Limb (tissue), 2 donors: Measurements from ENCODE around the gene MSLN.

ENCODE experiments used
- DNase-seq, 2 donors: peaks; one replicate each; pipeline ENCODE4 v3.0.0-alpha.2; 2016; ENCODE audit errors: extremely low spot score in 2 of 2

The MSLN gene

DNA sequence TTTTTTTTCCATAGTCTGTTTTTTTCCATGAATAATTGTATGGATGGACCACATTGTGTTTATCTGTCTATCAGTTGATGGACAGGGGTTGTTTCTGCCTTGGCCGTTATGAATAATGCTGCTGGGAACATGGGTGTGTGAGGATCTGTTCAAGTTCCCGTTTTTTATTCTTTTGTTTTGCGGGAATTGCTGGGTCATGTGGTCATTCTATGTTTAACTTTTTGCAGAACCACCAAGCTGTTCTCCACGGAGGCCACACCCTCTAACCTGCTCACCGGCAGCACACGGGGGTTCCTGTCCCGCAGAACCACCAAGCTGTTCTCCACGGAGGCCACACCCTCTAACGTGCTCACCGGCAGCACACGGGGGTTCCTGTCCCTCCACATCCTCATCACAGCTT lies 5.9 kb upstream of the MSLN start:
- DNase-seq = no peak

DNA sequence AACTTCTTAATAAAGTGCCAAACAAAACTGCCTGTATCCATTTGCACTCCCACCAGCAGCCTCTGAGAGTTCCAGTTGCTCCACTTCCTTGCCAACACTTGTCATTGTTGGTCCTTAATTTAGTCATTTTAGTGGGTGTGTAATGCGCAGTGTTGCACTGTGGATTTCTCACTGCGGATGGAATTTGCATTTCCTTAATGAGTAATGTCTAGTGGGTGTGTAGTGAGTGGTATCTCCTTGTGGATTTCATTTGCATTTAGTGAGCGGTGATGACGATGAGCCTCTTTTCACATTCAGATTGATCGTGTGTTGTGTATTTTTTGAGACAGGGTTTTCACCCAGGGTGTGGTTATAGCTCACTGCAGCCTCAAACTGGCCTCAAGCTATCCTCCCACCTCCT lies 4.1 kb upstream of the MSLN start:
- no peak for DNase-seq

DNA sequence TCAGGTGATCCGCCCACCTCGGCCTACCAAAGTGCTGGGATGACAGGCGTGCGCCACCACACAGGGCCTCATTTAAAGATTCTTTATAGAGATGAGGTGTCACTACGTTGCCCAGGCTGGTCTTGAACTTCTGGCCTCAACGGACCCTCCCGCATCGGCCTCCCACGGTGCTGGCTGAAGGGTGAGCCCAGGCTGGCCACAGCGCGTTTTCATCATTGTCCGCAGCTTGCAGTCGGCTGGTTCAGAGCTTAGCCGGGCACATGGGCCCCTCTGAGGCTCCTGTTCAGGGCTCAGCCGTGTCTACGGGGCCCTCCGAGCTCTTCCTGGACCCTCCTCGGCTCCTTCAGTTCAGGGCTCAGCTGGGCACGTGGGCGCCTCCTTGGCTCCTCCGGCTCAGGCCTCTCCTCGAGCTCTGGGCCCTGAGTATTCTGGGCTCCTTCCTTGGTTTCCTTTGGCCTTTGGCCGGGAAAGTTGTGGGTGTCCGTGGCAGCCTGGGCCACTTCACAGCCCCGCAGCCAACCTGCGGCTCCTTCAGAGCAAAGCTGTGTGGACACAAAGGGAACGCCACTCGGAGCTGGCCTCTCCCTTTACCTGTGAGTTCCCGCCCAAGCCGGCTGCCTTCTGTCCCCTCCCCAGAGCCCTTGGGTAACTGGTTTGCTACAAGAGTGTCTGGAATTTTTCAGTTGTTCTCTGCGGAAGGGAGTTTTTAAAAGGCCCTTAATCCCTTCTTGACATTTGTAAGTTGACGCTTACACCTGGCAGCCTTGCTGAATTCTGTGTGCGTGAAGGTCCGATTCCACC lies 1.2 kb upstream of the MSLN start:
- no peak for DNase-seq

DNA sequence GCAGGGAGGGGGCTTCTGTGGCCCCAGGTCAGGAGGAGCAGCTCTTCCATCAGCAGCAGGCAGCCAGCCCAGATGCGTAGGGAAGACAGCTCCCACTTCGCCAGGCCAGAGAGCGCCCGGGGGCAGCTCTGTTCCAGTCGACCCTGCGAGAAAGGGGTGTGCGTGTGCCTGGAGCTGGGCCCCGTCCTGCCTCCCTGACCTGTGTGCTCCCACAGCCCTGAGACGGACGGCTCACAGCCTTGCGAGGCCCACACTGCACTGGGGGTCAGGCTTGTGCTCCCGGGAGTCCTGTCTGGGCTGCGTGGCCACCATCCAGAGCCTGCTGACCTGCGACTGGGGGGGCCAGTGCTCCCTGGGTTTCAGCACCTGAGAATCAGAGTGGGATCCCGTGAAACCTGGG lies 469 bp upstream of the MSLN start:
- DNase-seq = no peak

DNA sequence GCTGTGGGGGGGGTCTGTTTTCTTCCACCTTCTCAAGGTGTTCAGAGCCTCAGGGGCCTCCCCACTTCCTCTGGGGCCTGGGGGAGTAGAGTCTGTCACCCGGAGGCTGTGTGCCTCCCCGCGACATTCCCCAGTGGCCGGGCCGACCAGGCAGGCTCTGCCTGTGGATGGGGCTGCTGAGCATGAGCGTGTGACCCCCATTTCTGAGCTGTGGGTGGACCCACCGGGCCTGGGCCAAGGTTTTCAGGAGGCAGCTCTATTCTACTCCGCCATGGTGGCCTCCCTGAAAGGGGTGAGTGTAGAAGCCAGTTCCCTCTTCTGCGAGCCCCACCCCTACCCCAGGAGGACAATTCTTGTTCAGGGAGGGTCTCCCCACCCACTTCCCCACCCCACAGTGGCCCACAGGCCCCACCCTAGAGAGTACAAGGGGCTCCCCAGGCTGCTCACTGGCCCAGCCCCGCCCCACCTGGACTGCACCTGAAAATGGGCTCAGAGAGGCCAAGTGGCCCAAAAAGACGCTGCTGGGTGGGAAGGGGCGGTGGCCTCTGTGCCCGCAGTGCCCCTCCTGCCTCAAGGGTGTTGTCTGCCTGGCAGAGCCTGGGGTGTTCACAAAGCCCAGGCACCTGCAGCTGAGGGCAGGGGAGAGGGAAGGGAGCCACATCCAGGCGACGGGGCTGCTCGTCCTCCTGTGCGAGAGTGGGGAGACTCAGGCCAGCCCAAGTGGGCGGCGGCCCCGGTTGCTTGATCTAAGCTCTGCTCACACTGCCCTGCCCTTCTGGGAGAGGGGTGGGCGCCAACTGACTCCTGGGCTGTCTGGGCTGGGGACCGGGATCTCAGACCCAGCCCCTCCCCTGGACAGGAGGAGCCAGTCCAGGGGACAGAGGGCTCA lies 1.3 kb downstream of the MSLN start:
- DNase-seq = peak in 1 of 2 donors; percentile 23

DNA sequence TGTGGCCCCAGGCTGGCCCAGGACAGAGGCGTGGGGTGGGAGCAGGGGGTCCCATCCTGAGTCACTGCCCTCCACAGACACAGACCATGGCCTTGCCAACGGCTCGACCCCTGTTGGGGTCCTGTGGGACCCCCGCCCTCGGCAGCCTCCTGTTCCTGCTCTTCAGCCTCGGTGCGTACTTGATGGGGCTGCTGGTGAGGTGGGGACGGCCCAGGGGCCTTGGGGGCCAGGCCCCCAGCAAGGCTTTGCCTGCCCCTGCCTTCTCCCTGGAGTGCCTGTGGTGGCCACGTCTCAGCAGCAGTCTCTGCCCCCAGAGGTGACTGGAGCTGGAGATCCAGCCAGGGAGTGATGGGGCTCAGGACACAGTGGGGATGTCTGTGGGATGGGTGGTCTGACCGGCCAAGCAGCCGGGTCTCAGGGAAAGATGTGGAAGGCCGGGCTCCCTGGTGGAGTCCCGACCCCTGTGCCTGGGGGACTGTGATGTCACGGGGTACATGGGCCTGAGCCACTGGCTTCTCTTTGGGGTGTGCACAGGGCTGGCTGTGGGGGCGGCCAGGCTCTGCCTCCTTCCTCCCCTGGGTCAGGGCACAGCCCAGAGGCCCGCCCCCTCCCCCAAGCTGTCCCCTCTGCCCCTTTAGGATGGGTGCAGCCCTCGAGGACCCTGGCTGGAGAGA lies 2.2 kb downstream of the MSLN start:
- peak in 1 of 2 donors; percentile 23 for DNase-seq

DNA sequence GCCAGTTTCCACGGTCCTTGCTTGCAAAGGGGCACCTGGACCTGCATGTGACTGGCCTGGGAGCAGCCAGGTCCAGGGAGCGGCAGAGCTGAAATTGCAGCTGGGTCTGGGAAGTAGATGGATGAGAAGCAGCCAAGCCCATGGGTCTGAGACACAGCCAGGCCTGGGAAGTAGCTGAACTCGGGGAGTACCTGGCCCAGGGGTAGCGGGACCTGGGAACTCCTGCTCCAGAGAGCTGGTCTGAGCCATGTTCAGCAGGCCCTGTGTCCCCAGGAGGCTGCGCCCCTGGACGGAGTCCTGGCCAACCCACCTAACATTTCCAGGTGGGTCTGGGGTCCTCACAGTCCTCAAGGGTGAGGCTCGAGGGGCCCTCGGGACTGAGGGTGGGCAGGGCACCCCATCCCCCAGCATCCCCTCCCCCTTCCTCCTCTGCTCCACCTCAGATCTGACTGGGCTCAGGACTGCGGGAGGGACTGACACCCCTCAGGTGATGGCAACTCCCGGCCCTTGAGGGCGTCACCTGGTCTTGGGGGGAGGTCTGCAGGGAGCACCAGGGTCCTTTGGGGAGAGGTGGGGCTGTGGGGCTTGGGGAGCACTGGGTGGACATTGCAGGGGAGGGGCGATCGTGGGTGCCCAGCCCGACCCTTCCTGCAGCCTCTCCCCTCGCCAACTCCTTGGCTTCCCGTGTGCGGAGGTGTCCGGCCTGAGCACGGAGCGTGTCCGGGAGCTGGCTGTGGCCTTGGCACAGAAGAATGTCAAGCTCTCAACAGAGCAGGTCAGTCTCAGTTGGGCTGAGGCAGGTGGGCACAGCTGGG lies 3.0 kb downstream of the MSLN start:
- DNase-seq = peak in 1 of 2 donors; percentile 27

DNA sequence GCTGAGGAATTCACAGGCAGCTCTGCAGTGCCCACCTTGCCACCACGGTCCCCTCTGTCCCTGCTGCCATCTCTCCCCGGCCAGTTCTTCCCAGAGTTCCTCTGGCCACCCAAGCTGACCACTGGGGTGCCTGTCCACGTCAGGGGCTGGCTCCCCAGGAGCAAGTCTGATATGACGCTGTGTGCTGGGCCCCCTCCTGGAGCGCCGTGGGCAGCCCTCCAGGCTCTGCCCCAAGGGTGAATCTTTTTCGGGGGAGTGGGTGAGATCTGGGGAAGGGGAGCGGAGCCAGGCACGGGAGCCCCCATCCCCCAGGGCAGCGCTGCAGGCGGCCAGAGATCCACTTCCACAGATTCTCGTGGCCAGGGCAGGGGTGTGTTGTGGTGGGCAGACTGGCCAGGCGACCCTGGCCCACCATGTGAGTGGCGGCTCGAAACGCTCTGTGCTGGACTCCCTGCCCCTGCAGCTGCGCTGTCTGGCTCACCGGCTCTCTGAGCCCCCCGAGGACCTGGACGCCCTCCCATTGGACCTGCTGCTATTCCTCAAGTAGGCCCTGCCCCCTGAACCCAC lies 3.7 kb downstream of the MSLN start:
- peak in 1 of 2 donors; percentile 26 for DNase-seq

DNA sequence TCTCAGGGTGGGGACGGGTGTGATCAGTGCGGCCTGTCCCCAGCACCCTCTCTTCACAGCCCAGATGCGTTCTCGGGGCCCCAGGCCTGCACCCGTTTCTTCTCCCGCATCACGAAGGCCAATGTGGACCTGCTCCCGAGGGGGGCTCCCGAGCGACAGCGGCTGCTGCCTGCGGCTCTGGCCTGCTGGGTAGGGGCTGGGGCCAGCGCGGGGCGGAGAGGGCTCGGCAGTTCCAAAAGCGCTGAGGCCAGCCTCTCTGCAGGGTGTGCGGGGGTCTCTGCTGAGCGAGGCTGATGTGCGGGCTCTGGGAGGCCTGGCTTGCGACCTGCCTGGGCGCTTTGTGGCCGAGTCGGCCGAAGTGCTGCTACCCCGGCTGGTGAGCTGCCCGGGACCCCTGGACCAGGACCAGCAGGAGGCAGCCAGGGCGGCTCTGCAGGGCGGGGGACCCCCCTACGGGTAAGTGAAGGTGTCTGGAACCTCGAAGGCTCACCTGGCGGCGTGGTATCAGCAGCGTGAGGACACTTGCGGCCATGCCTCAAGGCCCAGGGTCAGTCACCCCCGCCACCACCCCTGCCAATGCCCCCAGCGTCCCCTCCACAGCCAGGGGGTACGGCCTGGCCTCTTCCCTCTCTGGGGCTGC lies 4.4 kb downstream of the MSLN start:
- peak in 1 of 2 donors; percentile 34 for DNase-seq

DNA sequence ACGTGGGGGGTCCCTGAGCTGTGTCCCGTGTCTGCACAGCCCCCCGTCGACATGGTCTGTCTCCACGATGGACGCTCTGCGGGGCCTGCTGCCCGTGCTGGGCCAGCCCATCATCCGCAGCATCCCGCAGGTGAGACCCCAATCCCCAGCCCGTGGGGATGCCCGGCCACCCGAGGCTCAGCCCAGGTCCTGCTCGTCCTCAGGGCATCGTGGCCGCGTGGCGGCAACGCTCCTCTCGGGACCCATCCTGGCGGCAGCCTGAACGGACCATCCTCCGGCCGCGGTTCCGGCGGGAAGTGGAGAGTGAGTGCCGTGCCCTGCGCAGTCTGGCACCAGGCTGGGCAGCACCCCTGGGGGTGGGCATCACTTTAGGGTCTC lies 4.9 kb downstream of the MSLN start:
- peak in 1 of 2 donors; percentile 31 for DNase-seq

DNA sequence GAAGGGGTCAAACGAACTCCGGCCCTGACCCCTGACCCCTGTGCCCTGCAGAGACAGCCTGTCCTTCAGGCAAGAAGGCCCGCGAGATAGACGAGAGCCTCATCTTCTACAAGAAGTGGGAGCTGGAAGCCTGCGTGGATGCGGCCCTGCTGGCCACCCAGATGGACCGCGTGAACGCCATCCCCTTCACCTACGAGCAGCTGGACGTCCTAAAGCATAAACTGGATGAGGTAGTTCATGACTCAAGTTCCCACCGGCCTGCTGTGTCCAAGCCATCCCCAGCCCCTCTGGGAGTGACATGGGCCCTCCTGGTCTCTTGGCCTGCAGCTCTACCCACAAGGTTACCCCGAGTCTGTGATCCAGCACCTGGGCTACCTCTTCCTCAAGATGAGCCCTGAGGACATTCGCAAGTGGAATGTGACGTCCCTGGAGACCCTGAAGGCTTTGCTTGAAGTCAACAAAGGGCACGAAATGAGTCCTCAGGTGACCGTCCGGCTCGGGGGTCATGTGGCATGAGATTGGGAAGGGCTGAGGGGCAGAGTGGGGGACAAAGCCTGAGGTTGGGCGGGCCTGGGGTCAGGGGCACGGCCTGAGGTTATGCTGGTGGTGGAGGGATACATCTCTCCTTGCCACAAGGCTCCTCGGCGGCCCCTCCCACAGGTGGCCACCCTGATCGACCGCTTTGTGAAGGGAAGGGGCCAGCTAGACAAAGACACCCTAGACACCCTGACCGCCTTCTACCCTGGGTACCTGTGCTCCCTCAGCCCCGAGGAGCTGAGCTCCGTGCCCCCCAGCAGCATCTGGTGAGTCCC lies 5.7 kb downstream of the MSLN start:
- peak in 1 of 2 donors; percentile 29 for DNase-seq

DNA sequence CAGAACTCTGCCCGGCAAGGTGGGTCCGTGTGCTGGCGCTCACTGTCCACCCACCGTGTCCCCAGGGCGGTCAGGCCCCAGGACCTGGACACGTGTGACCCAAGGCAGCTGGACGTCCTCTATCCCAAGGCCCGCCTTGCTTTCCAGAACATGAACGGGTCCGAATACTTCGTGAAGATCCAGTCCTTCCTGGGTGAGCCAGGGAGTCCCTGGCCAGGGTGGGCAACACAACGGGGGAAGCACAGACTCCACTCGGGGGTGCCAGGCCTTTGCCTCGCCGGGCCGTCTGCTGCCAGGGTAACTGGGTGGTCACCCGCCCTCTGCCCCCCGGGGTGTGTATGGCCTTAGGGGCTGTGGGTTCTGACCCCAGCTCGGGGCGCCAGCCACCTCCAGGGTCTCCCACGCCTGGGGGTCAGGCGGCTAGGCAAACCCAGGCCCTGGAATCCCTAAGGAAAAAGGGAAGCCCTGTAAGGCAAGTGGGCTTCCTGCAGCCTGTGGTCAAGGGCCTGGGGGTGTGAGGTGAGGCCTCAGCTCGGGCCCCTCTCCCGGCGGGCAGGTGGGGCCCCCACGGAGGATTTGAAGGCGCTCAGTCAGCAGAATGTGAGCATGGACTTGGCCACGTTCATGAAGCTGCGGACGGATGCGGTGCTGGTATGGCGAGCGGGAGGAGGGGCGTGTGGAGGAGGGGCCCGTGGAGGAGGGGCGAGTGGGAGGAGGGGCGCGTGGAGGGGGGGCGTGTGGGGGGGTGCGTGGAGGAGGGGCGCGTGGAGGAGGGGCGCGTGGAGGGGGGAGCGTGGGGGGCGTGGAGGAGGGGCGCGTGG lies 6.5 kb downstream of the MSLN start:
- peak in 1 of 2 donors; percentile 45 for DNase-seq

DNA sequence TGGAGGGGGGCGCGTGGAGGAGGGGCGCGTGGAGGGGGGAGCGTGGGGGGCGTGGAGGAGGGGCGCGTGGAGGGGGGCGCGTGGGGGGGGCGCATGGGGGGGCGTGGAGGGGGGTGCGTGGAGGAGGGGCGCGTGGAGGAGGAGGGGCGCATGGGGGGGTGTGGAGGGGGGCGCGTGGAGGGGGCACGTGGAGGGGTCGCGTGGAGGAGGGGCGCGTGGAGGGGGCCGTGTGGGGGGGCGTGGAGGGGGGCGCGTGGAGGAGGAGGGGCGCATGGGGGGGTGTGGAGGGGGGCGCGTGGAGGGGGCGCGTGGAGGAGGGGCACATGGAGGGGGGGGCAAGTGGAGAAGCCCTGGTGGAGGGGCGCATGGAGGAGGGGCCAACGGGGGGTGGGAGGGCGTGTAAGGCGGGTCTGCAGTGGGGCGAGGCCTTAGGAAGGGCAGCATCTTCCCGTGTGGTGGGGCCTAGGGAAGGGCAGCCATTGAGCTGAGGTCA lies 7.3 kb downstream of the MSLN start:
- DNase-seq = peak in 1 of 2 donors; percentile 27

DNA sequence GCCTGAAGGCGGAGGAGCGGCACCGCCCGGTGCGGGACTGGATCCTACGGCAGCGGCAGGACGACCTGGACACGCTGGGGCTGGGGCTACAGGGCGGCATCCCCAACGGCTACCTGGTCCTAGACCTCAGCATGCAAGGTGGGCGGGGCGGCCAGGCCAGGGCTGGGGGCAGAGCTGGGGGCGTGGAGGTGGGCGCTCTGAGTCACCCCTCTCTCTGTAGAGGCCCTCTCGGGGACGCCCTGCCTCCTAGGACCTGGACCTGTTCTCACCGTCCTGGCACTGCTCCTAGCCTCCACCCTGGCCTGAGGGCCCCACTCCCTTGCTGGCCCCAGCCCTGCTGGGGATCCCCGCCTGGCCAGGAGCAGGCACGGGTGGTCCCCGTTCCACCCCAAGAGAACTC lies 7.9 kb downstream of the MSLN start:
- no peak for DNase-seq

DNA sequence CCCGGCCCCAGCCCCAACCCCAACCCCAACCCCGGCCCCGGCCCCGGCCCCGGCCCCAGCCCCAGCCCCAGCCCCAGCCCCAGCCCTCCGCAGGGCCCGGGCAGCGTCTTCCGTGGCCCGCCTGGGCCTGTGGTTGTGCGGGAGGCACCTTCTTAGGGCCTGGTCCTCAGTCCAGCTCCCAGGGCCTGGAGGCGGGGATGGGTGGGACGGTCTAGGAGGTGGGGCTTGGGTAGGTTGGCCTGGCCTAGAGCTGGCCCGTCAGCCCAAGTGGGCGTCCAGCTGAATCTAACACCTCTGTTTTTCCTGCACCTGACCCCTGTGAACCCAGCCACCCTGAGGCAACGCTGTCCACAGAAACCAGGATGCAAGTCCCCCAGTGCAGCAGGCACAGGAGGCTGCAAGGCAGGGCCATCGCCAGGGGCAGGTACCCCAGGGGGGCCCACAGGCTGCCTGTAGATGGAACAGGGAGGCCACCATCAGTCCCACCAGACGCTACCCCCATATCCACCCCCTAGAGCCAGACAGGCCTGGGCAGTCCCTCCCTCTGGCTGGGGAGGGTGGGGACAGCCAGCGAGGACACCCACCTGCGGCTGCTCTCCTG lies 8.8 kb downstream of the MSLN start:
- DNase-seq = no peak

DNA sequence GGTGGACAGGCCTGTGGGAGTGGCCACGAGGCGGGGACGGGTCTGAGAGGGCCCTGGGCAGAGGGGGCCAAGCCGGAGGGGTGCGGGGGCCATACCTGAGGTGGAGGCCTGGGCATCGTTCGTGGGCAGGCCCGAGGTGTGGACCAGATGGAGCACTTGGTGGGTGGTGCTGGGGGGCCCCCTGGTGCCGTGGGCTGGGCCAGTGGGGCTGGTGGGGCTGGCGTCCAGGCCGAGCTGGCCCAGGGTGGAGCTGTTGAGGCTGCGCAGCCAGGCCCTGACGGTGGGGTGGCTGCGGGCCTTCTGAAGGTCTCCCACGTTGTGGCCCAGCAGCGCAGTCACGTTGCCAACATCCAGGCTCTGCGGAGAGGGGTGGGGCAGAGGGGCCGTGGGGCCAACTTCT lies 9.4 kb downstream of the MSLN start:
- DNase-seq = no peak

DNA sequence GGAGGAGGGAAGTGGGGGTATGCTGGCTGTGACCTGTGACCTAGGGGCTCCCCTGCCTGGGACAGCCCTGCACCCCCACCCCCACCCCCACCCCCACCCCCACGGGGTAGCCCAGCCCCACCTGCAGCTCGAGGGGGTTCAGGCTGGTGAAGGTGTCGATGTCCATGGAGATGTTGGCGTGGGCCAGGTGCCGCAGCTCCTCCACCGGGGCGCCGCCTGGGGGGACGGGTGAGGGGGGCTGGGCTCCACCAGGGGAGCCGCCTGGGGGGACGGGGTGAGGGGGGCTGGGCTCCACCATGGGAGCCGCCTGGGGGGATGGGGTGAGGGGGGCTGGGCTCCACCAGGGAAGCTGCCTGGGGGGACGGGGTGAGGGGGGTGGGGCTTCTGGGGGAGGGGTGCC lies 9.9 kb downstream of the MSLN start:
- DNase-seq = no peak

DNA sequence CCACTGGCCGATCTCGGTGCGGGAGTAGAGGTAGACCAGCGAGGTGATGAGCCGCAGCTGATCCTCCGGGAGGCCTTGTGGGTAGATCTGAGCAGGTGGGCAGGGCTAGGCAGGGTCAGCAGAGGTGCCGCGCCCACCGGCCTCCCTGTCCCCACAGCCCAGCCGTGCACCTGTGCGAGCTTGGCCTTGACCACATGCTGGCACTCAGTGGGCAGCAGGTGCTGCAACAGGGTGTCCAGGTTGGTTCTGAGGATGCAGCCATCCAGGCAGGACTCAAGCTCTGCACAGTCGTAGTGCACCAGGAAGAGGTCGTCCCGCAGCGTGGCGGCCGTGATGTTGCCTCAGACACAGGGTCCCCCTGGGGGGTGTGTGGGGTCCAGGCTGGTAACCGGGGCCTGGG lies 12.4 kb downstream of the MSLN start:
- DNase-seq = no peak
